Stimulated activated CD8-positive, alpha-beta memory T cell treated with anti-CD3 and anti-CD28 coated beads, Interleukin-7, amount 100 ng/mL, for 1 hour (primary cell): ENCODE results near the gene CASQ2.

Experiments used
- DNase-seq, 2 donors: peaks; one replicate each; pipeline ENCODE4 v3.0.0-alpha.2; 2020; ENCODE audit warnings: low read depth in 2 of 2

Gene CASQ2

DNA sequence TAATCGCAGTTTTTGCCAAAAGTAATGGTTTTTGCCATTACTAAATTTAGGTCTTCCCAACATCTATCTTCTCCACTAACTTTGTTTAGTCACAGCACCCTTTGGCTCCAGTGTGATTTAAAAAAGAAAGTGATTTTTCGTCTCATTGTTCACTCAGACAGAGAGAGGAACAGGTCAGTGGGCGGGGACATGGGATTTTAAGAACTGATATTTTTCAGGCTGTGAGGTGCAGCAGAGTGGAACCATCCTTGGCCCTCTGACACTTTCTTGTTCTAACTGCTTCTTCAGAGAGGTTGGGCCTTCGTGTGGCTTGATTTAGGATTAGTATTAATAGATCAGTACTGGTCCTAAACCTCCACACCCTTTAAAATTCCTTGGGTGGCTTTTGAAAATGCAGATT is 38.8 kb downstream of the CASQ2 start:
- DNase-seq: no peak

DNA sequence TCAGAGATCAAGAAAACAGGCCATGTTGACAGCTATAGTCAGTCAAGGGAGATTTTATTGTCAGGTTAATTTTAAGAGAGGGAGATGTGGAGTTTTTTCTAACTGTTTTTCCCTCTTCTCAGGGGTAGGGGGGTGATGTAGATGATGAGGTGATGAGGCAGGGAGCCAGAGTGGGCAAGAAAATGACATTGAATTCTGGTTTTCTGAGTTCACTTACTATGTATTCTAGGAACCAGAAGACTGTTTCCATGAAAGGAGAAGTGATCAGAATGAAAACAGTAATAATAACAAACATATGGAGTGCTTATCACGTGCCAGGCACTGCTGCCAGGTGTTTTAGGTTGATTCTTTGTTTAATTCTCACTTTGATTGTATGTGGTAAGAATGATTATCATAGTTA is 40.2 kb downstream of the CASQ2 start:
- DNase-seq: no peak

DNA sequence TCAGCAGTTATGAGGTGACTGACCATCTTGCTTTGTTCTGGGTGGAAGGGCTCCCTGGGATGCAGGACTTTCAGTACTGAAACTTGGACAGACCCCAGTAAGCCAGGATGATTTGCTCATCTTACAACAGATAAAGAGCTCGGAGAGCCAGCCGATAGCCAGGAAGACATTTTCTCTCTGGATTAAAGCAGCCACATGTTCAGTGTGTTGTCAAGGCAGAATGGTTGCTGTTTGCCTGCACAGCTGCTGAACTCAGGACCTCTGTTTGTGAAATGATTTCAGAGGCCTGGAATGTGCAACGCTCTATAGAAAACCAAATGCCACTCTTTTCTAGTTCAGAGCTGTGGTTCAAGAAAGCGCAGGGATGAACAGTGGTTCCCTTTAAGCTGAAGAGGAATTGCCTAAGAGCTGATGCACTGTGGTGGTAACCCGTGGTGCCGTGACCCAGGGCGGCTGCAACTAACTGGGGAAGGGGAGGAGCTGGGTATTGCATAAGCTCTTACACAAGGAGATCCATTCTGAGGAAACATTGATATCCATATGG is 40.7 kb downstream of the CASQ2 start:
- no peak for DNase-seq

DNA sequence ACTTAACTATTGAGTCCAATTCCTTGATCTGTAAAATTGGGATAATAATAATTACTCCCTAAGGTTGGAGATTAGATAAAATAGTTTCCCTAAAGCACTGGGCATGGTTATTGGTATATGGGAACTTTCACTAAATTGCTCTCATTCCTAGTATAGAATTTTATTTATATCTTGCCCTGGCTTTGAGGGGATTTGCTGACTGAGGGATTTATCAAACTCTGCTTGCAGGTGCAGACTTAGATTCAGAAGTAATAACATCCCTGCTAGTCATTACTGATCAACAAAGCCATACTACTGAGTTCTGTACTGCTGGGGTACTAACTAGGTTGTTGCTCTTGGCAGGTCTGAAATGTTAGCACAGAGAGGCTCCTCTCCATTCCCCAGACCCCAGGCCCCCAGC is 41.9 kb downstream of the CASQ2 start:
- no peak for DNase-seq

DNA sequence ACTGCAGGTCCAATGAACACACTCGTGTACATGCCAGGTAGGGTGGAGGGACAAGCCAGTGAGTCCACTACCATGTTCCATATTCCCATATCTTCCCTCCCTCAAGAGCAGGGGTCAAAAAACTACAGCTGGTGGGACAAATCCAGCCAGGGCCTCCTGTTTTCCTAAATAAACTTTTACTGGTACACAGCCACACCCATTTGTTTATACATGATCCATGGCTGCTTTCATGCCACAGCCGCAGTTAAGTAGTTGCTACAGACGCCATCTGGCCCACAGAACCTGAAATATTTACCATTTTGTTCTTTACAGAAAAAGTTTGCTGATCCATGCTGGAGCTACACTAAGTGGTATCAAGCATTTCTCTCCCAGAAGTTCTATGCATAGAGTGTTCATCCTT is 42.4 kb downstream of the CASQ2 start:
- DNase-seq: no peak

DNA sequence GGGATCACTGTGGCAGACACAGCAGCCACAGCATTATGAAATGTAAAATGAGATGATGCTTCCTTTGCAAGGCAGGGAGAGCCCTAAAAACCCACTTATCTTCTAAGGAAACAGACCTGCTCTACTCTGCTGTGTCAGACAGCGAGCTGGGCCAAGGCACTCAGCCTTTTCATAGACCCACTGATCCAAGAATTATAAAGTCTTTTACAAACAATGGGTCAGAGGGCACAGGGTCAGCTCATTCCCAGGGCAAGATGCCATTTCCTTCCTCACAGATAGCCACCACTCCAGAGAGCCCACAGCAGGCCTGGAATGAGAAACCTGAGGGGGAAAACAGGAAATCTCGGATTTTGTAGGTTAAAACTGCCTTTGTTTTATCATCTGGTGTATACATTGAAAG is 42.9 kb downstream of the CASQ2 start:
- no peak for DNase-seq

DNA sequence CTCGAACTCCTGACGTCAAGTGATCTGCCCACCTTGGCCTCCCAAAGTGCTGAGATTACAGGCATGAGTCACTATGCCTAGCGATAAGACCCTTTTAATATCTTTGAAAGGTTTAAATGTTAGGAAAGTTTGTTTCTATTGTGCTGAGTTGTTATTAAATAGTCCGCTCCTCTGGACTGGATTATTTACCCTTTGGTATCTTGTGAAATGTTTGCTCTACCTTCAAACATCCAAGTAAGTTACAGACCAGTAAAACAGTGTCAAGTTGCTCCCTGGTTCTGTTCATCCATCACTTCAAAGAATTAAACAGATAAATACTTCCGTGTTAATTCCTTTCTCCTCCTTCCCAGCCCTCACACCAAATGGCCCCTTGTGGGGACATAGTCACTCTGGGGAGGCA is 44.8 kb downstream of the CASQ2 start:
- no peak for DNase-seq

DNA sequence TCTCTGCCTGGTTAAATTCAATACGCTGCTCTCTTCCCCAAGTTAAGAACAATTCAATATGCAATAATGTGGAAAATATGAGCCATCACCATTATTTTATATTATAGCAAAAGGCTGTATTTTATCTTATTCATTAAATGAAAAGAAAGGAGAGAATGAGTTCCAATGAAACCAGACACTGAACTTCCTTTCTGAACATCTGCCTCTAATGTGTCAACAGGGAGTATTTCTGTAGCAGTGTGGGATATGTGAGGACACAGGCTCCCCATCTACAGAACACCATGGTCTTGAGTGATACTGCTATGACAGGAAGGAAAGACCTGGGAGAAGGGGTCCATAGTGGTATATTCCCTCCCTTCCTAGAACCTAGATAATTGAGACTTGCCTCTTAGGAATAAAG is 46.3 kb downstream of the CASQ2 start:
- no peak for DNase-seq

DNA sequence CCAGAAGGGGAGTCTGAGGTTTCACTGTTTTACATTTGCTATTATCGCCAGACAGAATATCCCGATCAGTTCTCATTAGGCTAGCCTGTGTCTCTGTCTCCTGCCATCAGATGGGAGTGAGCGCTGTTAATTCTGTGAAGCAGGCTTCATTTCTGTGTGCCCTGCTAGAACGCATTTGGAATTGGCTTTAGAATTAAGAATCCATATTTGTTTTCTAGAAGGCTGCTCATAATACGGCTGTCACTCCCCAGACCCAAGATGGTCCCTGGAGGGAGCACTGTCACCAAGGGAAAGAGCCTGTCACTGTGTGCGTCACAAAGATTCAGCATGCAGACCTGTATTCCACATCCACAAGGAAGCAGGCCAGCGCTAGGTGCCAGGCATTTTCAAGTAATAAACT is 49.2 kb downstream of the CASQ2 start:
- DNase-seq: no peak

DNA sequence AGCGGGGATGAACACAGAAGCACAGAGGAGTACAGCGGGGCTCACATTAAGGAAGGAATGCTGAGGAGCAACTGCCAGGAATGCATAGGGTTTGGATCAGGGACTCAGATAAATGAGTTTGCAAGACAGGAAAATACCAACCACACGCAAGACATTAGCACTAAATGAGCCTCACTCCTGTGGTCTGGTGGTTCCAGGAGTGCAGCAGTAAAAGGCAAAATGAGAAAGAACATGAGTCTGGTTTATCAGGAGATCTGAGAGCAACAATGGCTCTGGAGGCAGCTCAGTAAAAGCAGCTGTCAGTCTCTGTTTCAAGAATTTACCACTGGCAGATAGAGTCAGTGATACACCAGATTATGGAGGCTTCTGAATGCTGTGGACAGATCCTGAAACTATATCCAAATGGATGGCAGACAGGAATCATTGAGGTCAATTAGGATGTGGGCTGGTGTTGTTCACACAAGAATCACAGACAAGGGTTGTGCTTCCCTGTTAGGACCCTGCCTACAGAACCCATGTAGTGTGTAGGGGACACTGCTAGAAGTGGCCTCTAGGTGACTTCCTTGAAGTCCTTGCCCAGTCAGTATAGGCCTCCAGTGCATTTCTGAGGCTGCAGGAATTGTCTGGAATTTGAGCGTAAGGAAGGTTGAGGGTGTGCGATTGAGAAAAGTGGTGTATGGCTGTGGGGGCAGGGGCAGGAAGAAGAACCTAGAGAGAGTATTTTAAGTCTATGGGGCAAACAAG is 50.3 kb downstream of the CASQ2 start:
- no peak for DNase-seq

DNA sequence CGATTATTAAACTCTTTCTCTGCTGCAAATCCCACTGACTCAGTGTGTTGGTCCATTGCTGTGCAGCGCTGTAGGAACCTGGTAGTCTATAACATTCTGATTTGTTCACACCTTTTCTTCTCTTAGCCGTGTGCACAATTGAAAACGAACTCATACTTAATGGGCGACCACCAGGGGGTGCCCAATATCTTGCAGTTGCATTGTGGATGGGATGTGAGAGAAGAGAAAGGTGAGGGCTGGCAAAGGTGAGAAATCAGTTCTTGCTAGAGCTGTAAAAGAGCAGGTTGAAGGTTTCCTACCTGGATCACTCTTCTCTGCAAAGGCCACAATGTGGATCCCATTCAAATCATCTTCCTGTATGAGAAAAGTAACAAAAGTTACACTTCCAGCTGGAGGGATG is 51.0 kb downstream of the CASQ2 start:
- DNase-seq: no peak

DNA sequence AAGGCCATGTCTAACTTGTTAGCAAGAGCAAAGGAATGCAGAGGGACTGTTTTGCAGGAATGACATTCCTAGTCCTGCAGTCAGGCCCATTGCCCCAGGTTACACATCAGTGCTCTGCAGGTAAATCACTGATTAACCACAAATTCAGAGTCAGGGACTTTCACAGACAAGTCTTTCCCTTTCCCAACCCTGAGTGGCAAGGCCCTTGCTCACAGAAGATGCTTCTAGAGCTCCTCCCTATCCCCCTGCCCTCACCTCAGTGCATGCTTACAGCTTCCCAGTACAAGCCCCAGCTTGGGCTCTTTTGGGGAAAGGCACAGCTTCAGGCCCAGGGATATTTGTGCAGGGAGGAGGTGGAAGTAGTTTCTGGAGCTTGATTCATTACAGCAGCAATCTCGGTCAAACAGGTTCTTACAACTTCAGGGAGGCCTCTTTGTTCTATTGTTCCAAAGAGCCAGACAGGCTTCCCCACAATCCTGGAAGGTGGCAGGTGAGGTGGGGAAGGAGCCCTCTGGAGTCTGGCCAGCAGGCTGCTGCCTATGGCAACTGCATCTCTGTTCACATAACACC is 53.9 kb downstream of the CASQ2 start:
- no peak for DNase-seq

DNA sequence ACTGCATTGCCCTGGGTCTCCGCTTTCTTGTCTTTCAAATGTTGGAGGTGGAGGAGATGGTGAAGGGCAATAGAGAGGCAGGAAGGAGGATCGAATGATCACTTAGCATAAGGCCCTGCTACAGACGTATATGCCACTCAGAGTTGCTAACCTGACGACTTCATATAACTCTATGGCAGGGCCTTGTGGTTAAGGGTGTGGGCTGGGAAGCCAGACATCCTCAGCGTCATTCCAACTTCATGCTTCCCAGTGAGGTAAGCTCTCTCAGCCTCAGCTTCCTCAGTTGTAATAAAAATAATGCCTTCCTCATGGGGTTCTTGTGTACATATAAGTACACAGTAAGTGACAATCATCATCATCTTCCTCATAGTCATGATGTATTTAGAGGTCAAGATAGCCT is 54.6 kb downstream of the CASQ2 start:
- DNase-seq: no peak

DNA sequence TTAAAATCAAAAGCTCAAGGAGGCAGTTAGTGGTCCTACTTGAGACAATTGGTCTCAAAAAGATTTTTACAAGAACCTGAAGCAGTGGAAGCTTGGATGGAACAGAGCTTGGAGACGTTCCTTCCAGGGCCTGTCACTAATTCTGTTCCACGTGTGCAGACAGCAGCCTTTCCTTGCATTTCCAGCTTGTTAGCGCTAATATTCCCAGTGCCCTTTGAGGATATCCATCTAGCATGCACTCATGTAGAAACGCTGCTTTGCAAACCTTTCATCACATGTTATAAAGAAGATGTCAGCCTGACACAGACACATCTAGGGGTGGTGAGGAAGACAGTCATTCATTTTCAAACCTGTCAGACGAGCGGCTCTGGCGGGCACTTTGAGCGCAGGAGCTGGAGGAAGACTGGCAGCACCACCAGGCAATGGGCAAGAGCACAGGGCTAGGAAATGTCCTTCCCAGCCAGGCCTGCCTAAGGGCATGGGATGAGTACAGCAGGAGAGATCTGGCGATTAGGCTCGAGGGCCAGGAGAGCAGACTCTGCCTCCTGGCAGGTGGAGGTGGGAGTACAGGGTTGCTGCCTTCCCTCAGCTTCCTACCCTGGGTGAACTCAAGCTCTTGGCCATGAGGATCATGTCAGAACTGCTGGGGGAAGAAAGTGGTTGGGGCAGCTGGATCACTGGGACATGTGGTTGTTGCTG is 55.5 kb downstream of the CASQ2 start:
- DNase-seq: no peak

DNA sequence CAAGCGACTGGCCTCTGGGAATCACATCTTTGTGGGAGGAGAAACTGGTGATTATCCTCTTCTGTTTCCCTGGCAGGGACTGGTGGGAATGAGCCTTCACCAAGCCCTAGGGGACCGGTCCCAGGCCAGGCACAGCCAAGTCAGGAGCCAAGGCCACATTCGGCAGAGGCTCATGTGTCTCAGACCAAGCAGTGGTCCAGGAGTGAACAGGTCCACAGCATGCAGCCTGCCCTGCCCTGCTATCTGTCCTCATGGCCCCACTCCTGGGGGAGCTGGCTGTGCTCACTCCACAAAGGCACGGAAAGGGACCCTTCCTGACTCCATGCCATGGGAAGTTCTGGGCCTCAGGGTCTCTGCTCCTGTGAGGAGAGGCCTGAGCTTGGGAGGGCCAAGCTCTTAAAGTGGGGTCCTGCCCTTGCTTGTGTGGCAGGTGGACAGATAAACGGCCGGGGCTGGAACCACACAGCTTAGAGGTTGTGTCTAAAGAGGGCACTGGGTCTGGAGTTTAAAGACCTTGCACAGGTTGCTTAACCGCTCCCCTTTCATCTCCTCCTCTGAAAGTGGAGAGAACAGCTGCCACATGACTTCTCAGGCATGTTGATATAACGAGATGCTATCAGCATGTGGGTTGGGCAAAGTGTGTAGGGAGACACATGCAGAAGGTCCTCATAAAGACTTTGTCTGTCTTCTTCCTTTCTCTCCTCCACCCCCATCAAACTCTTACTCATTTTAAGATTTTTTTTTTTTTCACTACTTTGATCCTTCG is 57.5 kb downstream of the CASQ2 start:
- DNase-seq: no peak

DNA sequence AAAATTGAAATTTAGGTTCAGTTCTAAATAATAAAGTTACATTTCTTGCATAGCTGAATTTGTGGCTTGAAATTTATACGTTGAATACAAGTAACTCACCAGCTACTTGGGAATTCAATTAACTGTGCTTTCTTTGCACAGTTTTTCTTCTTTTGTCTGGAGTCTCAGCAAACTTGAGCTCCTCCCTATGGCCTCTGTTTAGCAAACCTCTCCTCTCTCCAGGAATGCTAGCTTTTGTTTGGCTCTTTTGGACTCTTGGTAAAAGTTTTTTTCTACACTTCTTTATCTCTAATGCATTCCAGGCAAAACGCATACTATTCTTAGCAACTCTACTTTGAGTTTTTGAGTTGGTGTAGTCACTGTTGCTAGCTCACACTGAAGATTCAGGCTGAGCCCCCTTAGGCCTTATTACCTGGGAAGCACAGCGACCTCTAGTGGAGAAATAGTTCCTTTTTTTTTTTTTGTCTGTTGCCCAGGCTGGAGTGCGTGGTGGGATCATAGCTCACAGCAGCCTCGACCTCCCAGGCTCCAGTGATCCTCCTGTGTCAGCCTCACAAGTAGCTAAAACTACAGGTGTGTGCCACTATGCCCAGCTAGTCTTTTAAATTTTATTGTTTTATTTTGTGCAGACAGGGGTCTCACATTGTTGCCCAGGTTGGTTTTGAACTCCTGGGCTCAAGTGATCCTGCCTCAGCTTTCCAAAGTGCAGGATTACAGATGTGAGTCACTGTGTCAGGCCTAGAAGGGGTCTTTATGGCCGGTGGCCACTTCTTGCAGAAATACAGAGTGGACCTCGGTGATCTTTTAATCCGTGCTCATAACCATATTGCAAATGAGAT is 61.7 kb downstream of the CASQ2 start:
- DNase-seq: no peak

DNA sequence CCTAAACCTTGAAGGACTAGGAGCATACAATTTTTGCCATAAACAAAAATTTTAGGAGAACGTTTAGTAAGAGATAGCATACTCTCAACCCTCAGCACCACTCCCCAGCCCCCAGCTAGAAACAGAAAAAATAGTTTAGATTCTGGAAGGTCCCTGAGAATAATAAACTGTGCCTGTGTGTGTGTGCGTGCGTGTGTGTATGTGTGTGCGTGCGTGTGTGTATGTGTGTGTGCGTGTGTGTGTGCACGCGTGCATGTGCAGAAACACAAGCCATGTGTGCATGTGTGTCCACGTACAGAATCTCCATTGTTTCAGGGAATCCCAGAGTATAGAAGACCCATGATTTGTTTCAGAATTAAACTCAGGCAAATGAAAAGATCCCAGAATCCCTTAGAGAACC is 62.6 kb downstream of the CASQ2 start:
- DNase-seq: no peak

DNA sequence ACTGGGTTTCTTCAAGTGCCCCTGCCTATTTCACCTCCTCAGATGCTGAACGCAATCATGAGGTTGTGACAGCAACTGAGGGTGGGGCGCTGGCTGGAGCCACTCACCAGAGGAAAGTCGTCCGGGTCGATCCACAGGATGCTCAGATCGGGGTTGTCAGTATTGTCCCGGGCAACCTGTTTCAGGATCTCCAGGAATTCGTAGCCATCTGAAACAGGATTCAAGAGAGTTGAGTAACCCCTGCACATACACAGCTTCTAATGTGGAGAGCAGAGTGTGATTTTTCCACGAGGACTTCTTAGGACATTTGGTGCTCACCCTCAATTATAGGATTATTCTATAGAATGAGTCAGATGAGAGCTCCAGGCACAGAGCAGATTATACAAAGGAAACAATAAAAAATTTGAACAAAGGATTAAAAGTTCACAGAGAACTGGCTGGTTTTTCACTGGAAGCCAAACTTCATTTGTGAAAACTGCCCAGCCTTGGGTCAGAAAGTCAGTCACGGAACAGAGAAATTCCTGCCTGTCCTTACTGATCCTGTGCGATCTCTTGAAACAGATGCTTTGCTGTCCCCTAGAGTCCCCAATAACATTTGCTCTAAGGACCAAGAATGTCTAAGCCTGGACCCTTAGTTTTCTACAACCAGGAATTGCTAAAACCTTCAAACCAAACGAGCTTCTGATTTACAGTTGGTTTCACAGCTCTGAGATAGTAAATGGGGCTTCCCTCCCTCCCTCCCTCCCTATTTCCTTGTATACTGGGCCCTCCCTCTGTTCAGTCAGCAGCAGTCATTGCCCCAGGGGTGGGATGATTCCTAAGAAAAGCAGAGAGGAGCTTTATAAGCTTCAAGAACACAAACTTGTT is 63.2 kb downstream of the CASQ2 start:
- DNase-seq: no peak

DNA sequence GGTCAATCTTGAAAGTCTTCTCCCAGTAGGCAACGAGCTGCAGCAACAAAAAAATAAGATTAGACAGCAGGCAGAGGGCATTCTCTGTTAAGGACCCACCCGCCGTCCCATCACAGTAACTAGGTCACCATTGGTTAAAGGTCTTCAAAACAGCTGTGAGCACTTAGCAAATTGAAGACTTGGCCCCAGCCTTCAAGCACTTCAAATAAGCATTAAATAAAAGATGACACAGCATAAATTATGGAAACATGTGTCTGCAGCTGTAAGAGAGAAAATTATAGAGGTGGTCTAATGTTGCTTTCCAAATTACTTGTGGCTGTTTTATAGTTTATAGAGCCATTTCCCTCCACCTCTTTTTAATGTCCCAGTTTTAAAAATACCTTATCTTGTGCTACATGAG is 65.6 kb downstream of the CASQ2 start:
- DNase-seq: no peak

DNA sequence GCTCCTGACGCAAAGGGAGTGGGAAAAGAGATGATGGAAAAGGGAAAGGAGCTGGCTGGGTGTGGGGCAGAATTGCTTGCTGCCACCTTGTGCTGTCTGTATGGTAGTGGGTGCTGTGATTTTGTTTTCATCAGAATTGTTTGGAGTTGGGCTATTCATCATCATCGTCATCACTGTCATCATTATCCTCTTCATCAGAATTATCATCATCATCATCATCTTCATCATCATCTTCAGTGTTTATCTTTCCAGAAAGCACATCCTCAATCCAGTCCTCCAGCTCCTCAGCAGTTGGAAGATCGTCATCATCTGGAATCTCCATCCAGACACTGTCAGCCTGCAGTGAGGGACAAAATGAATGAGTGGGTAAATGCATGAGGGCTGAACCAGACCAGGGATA is 67.4 kb downstream of the CASQ2 start:
- DNase-seq: no peak
